Effector CD8-positive, alpha-beta T cell (primary cell): ENCODE measurements around the gene SH3D19.
"Not testable (repeated sequence)": the region's sequence is repeated elsewhere in the genome, so short reads cannot be mapped to it uniquely, and the experiment has no call there.

Source experiments
- DNase-seq: peaks from one replicate; lab custom pipeline; 2025; lab: John Stamatoyannopoulos, UW

The SH3D19 gene

DNA sequence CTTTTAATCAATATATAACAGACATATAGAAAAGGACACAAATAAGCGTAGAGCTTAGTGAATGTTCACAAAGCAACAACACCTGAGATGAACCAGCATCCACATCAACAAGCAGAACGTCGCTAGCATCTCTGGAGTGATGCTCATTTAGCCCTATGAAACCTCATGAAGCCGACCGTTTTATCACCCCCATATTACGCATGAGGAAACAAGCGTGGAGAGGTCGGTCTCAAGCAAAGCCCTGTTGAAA is 226.5 kb downstream of the SH3D19 start:
- DNase-seq: no peak

DNA sequence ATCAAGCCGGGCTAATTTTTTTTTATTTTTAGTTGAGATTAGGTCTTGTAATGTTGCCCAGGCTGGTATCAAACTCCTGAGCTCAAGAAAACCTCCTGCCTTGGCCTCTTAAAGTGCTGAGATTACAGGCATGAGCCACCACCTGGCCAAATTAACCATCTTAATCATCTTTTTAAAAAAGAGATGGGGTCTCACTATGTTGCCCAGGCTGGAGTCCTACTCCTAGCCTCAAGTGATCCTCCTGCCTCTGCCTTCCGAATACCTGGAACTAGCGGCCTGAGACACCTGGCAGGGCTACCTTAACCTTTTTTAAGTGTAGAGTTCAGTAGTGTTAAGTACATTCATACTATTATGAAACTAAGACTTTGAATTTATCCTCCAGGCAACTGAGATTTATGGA is 227.6 kb downstream of the SH3D19 start:
- DNase-seq: no peak

DNA sequence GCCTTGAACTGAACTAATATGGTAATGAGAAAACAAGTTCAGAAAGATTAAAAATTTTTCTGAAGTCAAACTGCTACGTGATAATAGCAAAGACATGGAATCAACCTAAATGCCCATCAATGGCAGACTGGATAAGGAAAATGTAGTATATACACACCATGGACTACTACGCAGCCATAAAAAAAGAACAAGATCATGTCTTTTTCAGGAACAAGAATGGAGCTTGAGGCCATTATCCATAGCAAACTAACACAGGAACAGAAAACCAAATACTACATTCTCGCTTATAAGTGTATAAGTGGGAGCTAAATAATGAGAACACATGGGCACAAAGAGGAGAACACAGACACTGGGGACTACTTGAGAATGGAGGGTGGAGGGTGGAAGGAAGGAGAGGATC is 230.3 kb downstream of the SH3D19 start:
- DNase-seq: no peak

DNA sequence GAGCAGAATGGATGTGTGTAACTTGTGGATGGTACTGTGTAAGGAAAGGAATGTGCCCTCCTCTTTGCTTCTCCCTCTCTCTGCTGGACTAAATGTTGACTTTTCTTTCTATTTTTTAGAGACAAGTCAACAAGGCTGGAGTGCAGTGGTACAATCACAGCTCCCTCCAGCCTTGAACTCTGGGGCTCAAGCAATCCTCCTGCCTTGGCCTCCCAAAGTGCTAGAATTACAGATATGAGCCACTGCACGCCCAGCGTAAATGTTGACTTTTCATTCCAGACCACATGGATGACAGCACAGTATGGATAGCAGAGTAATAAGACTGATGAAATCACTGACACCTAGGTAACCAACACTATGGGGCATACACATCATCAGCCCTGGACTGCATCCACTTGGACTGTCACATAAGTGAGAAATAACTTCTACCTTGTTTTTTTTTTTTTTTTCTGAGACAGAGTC is 231.1 kb downstream of the SH3D19 start:
- DNase-seq: no peak

DNA sequence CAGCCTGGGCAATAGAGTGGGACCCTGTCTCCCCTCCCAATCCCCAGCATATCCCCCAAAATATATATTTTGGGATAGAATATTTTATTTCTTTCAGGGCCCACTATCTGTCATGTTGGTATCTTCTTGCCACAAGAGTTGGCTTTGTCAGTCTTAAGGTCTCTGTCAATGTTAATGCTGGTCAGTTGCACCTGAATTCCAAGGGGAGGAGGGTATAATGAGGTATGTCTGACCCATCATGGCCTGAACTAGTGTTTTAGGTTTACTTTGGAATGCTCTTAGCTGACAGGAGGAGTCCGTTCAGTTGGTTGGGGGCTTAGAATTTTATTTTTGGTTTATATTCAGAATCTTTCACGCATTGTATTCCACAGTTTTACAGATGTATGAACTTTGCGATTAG is 232.2 kb downstream of the SH3D19 start:
- no peak for DNase-seq

DNA sequence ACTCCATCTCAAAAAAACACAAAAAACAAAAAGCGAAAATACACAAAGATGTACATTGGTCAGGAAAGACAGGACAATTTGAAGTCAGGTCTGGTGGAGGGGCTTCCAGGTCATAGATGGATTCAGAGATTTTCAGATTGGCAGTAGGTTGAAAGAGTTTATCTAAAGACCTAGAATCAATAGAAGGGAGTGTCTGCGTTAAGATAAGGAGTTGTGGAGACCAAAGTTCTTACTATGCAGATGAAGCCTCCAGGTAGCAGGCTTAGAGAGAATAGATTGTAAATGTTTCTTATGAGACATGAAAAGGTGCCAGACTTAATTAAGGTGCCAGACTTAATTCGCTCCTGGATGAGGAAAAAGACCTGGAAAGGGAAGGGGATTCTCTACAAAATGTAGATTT is 232.9 kb downstream of the SH3D19 start:
- DNase-seq: no peak

DNA sequence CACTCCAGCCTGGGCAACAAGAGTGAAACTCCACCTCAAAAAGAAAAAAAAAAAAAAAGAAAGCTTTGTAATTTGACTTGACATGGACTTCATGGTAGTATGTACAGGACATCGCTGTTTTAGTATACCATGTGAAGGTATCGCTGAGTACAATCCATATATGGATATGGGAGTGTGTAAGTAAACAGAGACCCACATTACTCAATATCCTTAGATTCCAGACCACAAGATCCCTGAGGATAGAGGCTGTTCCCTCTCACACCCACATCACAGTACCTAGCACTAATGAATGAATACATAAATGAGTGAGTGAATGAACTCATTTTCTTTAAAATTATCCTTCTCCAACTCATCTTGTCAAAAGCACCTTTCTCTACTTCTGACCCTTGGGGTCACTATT is 234.4 kb downstream of the SH3D19 start:
- no peak for DNase-seq

DNA sequence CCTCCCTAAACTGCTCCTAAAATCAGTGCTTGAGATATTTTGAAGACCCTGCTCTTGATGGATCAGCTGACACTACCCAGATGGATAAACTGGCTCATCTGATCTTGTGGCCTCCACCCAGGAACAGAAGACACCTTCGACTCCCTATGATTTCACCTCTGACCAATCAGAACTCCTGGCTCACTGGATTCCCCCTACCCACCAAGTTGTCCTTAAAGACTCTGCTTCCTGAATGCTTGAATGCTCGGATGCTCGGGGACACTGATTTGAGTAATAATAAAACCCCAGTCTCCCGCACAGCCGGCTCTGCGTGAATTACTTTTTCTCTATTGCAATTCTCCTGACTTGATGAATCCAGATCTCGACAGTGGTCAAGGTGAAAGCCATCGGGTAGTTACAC is 237.9 kb downstream of the SH3D19 start:
- DNase-seq: no peak

DNA sequence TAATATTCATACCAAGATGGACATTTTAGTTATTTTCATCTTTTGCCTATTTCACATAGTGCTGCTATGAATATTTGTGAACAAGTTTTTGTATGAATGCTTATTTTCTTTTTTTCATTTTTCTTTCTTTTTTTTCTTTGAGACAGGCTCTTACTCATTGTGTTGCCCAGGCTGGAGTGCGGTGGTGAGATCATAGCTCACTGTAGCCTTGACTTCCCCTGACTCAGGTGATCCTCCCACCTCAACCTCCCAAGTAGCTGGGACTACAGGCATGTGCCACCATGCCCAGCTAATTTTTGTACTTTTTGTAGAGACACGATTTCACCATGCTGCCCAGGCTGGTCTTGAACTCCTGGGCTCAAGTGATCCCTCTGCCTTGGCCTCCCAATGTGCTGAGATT is 247.4 kb downstream of the SH3D19 start:
- not testable (repeated sequence) for DNase-seq

DNA sequence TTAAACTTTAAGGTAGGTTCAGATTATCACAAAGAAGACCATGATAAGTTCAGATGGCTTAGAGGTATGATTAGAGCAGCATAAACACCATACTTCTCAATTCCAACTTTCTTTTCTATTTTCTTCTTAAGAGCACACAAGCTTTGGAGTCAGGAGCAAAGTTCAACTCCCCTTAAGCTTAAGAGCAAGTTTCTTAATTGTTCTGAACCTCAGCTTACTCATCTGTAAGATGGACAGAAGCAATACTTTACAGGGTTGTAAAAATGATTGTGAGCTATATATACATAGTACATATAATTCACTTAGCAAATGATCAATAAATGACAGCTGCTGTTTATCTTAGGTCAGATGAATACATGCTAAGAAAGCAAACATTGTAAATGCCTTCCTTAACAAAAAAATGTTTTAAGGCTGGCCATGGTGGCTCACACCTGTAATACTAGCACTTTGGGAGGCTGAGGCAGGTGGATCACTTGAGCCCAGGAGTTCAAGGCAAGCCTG is 250.9 kb downstream of the SH3D19 start:
- no peak for DNase-seq
